ENCODE data around the gene PDZRN3. TPM values are rescaled to one million over a fixed set of nuclear protein-coding genes. Genes with fewer than 3 reads are reported as not detected.

The PDZRN3 gene
- total RNA-seq: under 0.01 TPM

DNA sequence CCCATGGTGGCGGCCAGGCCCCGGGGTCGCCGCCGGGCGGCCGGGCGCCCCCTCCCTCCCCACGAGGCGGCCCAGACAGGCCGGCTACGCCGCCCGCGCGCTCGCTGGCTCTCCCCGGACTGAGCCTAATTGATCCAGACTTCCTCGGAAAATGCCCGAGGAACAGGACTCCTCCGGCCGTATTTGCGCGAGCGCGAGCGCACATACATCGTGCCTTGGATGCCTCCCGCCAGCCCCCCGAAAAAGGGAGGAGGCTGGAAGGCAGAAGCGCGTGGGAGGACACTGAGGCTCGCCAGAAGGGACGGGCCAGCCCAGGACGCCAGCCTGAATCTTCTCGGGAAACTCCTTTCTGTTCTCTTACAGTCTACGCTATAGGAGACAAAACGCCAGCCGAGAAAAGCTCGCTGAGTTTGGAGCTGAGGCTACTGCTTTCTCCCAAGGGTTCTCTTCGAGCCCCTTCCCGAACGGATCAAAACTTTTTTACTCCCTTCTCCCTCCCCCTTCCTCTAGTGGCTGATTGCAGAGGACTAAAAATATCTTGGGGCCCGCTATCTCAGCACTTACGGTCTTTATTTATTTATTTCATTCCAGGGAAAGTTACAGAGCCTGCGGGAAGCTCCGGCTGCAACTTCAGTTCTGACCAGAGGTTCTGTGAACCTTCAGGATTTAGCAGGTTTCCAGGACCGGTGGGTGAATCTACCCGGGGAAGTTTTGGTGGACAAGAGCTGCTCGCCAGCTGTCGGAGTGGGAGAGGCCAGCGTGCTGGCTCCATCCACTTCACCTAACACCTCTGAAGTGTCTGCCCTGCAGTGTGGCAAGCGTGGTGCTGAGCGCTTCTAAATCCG, at the start of gene PDZRN3:
PDZRN3 (minus strand) TSS at position 121 of the 845 bp plus-strand sequence.
- no peak for DNase-seq (ENCODE audit: low read depth in 2 of 3, low spot score in 2 of 3)

GRCh38 chr3:73674280-73674679, 49.5 kb upstream of the PDZRN3 start:
- DNase-seq (ENCODE audit: low read depth in 2 of 3, low spot score in 2 of 3): no peak

- DNase-seq (ENCODE audit: low read depth in 2 of 3, low spot score in 2 of 3): no peak
Observed at GRCh38 chr3:73669260-73669659, 44.5 kb upstream of the PDZRN3 start.

- DNase-seq (ENCODE audit: low read depth in 2 of 3, low spot score in 2 of 3): no peak
Observed at GRCh38 chr3:73668391-73668790, 43.6 kb upstream of the PDZRN3 start.

GRCh38 chr3:73667889-73668288, 43.1 kb upstream of the PDZRN3 start:
- no peak for DNase-seq (ENCODE audit: low read depth in 2 of 3, low spot score in 2 of 3)

GRCh38 chr3:73665286-73665685, 40.5 kb upstream of the PDZRN3 start:
- DNase-seq (ENCODE audit: low read depth in 2 of 3, low spot score in 2 of 3): no peak

- DNase-seq (ENCODE audit: low read depth in 2 of 3, low spot score in 2 of 3): no peak
Observed at GRCh38 chr3:73664389-73664788, 39.6 kb upstream of the PDZRN3 start.

DNA sequence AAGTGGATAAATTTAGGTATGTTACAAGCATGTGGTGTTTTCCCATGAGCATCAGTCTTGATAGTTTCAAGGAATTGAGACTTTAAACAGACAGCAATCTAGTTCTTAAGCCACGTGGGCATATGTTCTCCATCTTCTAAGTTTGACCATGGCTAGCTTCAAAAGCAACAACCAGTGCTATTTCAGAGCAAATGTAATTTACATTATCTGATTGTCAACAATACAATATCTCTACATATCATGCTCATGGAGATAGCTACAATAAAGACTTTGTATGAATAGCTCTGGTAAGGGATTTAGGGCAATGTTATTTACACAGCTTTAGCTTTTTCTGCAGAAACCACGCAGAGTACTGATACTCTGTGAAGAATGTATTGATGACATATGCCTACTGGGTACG, 38.8 kb upstream of the PDZRN3 start:
- no peak for DNase-seq (ENCODE audit: low read depth in 2 of 3, low spot score in 2 of 3)

DNA sequence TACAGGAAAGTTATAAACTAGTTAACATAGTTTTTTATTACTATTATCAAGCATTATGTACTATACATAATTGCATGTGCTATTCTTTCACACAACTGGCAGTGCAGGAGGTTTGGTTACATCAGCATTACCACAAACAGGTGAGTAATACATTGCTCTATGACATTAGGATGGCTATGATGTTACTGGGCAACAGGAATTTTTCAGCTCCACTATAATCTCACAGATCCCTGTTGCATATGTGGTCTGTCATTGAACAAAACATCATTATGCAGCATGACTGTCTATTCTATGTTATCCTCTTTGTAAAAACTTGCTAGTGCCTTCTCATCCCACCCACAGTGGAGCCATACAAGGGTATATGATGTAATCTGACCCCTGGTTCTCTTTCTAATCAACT, 36.5 kb upstream of the PDZRN3 start:
- no peak for DNase-seq (ENCODE audit: low read depth in 2 of 3, low spot score in 2 of 3)

GRCh38 chr3:73658227-73658626, 33.5 kb upstream of the PDZRN3 start:
- DNase-seq (ENCODE audit: low read depth in 2 of 3, low spot score in 2 of 3): no peak

GRCh38 chr3:73657186-73657585, 32.4 kb upstream of the PDZRN3 start:
- DNase-seq (ENCODE audit: low read depth in 2 of 3, low spot score in 2 of 3): no peak

- no peak for DNase-seq (ENCODE audit: low read depth in 2 of 3, low spot score in 2 of 3)
Observed at GRCh38 chr3:73656241-73656890, 31.6 kb upstream of the PDZRN3 start.

- no peak for DNase-seq (ENCODE audit: low read depth in 2 of 3, low spot score in 2 of 3)
Observed at GRCh38 chr3:73655197-73655596, 30.5 kb upstream of the PDZRN3 start.

DNA sequence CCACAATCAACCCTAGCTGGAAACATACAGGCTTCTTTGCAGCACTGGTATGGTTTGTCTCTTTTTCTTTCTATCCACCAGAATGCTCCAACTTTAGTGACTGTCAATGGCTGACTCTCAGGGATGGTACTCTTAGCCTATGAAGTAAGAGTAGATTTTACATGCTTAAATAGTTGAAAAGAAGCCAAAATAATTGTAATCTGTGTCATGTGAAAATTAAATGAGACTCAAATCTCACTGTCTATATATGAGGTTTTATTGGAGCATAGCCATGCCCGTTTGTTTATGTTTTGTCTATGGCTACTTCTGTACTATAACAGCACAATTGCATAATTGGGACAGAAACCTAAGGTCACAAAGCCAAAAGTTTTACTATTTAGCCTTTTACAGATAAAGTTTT, 29.1 kb upstream of the PDZRN3 start:
- DNase-seq (ENCODE audit: low read depth in 2 of 3, low spot score in 2 of 3): no peak

- no peak for DNase-seq (ENCODE audit: low read depth in 2 of 3, low spot score in 2 of 3)
Observed at GRCh38 chr3:73653351-73653750, 28.6 kb upstream of the PDZRN3 start.

DNA sequence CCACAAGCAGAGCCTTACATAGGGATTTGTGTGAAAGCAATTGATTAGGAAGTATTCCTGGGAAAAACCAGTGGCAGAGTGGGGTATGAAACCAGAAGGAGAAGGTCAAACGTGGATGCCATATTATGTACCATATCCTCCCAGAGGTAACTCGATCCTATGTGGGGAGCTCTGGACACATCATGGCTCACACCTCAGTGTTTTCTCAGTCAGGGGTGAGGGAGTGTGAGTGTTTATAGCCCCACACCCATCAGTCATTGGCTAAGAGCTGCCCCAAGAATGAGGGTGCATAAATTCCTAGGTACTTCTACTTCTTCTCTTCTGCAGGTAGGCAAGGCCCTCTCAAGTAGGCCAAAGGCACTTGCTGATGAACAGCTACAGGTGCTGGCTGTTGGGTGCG, 28.2 kb upstream of the PDZRN3 start:
- no peak for DNase-seq (ENCODE audit: low read depth in 2 of 3, low spot score in 2 of 3)

DNA sequence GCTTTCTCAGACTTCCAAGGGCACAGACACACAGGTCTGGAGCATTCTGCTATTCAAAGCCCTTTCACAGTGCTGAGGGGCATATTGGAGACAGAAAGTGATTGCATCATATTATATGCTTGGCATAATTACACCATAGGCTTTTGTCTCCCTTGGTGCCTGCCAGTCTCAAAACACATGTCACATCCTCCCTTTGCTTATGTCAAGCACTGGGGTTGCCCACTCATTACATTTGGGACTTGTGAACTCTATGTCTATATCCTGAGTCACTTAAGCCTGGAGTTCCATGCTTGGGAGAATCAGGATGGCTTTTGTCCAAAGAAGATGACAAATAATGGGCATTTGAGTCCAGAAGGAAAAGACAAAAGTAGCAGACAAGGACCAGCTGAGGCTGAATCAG, 12.3 kb upstream of the PDZRN3 start:
- no peak for DNase-seq (ENCODE audit: low read depth in 2 of 3, low spot score in 2 of 3)

GRCh38 chr3:73635254-73635653, 10.5 kb upstream of the PDZRN3 start:
- DNase-seq (ENCODE audit: low read depth in 2 of 3, low spot score in 2 of 3): no peak

DNA sequence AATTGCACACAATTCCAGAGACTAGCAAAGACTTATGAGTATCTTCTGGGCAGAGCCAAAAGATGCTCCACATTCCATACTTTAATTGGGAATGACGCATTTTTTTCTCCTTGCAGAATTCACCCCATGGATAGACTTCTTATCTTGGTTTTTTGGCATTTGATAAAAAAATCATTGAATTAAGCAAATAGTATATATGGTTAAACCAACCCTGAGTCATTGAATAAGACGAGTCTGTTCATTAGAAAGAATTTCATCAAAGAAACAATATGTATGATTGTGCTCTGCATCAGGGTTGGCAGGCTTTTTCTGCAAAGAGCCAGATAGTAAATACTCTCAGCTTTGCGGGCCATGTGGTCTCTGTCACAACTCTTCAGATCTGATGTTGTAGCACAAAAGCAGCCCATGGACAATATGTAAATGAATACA, 9.2 kb upstream of the PDZRN3 start:
- DNase-seq (ENCODE audit: low read depth in 2 of 3, low spot score in 2 of 3): no peak

GRCh38 chr3:73633453-73633852, 8.7 kb upstream of the PDZRN3 start:
- no peak for DNase-seq (ENCODE audit: low read depth in 2 of 3, low spot score in 2 of 3)

- DNase-seq (ENCODE audit: low read depth in 2 of 3, low spot score in 2 of 3): no peak
Observed at GRCh38 chr3:73626106-73626505, 1.4 kb upstream of the PDZRN3 start.

Measured in hematopoietic multipotent progenitor cell (in vitro differentiated cells).